Measurements from ENCODE around the gene MAP1B.

GRCh38 chr5:72117307-72117706, 10.0 kb downstream of the MAP1B start:
- TF ChIP-seq EZH2 (IDR thresholded peaks at IDR 0.05; ENCODE audit: borderline replicate concordance, low read length) (no peak), CTCF (conservative IDR thresholded peaks at IDR 0.05 in 1 of 2, IDR thresholded peaks at IDR 0.05 in 1 of 2; ENCODE audit: extremely low read depth in 1 of 2, insufficient read depth in 1 of 2, low read depth in 1 of 2, low read length in 2 of 2) (no peak)

All from mammary epithelial cell (primary cell).